Nephron (organoid): Measurements from ENCODE around the gene SLC37A4.
"Not testable (repeated sequence)": the region's sequence is repeated elsewhere in the genome, so short reads cannot be mapped to it uniquely, and the experiment has no call there.

ENCODE experiments used
- H3K27ac Mint-ChIP-seq, 3 experiments: 2 replicates each; pipeline ENCODE4 v1.8.0; 2020; ENCODE audit warnings: mixed read lengths in 3 of 3, mild to moderate bottlenecking in 2 of 3, moderate library complexity in 1 of 3
- H3K27me3 Mint-ChIP-seq: 2 replicates; pipeline ENCODE4 v1.8.0; 2021; ENCODE audit warnings: low read depth, mild to moderate bottlenecking, moderate library complexity, mixed read lengths
- H3K36me3 Mint-ChIP-seq: 2 replicates; pipeline ENCODE4 v1.8.0; 2020; ENCODE audit warnings: low read depth, mixed read lengths
- H3K4me1 Mint-ChIP-seq: 2 replicates; pipeline ENCODE4 v1.8.0; 2020; ENCODE audit warnings: mixed read lengths
- H3K4me3 Mint-ChIP-seq, 3 experiments: 2 replicates each; pipeline ENCODE4 v1.8.0; 2020; ENCODE audit warnings: mild to moderate bottlenecking in 3 of 3, mixed read lengths in 3 of 3, moderate library complexity in 2 of 3
- H3K9me3 Mint-ChIP-seq: 2 replicates; pipeline ENCODE4 v1.8.0; 2020; ENCODE audit warnings: mixed read lengths
- TF ChIP-seq, protein P1 (sequence below), 3 experiments: fragments of 200-600 bp; sonication (generic); IDR thresholded peaks; one replicate each; pipeline ENCODE4 v1.5.0; 2021; ENCODE audit warnings: antibody characterized with exemption in 3 of 3; ENCODE audit not compliant: unreplicated experiment in 3 of 3

SLC37A4 gene

DNA sequence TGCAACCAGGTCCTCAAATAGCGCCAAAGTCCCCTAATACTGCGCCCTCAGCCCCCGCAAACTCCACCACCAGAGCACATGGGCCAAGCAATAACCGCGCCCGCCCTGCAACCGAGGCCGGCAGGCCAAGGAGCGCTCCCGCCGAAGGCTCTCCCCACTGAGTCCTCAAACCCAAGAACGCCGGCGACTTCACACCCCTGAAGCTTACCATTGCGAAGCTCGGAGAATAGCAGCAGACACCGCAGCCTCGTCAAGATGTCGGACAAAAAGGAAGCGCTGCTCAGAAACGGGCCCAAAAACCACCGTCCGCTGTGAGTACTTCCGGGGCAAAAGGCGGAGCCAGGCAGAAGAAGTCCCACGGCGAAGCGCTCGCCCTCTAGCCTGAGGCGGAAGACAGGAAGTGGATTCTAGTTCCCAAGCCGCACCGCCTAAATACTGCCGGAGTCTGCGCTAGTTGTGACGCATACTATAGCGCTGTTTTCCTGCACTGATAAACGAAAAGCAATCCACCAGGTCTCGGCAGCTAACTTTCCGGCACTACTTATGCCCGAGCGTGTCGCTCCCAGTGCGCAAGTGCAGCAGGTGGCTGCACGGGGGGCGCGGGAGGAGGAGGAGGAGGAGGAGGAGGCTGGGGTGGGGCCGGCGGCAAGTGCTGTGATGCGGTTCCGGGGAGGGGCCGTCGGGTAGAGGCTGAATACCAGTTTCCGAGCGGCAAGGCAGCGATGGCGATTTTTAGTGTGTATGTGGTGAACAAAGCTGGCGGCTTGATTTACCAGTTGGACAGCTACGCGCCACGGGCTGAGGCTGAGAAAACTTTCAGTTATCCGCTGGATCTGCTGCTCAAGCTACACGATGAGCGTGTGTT lies 12.4 kb downstream of the SLC37A4 start, which contains the start of the genes RPS25 and TRAPPC4:
TSS of gene RPS25 (minus strand) at position 270 of the 865 bp plus-strand sequence. CDS start at position 211, 59 bp downstream.
TSS of gene TRAPPC4 (plus strand) at position 693 of the 865 bp plus-strand sequence. CDS start at position 723, 30 bp downstream.
- Mint-ChIP-seq H3K4me3 (peak within 1 kb of the TSS; percentile 99 to 100 (median 99)), H3K27ac (peak within 1 kb of the TSS; percentile 96 to 100 (median 99)), H3K27me3 (no peaks in the 10 kb centered on the region), H3K9me3 (no peaks in the 10 kb centered on the region), H3K4me1 (peaks cover 22% of the 10 kb centered on the region), H3K36me3 (peaks cover 61% of the 10 kb centered on the region)
- TF ChIP-seq, protein P1, sequence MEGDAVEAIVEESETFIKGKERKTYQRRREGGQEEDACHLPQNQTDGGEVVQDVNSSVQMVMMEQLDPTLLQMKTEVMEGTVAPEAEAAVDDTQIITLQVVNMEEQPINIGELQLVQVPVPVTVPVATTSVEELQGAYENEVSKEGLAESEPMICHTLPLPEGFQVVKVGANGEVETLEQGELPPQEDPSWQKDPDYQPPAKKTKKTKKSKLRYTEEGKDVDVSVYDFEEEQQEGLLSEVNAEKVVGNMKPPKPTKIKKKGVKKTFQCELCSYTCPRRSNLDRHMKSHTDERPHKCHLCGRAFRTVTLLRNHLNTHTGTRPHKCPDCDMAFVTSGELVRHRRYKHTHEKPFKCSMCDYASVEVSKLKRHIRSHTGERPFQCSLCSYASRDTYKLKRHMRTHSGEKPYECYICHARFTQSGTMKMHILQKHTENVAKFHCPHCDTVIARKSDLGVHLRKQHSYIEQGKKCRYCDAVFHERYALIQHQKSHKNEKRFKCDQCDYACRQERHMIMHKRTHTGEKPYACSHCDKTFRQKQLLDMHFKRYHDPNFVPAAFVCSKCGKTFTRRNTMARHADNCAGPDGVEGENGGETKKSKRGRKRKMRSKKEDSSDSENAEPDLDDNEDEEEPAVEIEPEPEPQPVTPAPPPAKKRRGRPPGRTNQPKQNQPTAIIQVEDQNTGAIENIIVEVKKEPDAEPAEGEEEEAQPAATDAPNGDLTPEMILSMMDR (IDR thresholded peaks at IDR 0.05; ENCODE audit: unreplicated experiment in 3 of 3), result no peak

DNA sequence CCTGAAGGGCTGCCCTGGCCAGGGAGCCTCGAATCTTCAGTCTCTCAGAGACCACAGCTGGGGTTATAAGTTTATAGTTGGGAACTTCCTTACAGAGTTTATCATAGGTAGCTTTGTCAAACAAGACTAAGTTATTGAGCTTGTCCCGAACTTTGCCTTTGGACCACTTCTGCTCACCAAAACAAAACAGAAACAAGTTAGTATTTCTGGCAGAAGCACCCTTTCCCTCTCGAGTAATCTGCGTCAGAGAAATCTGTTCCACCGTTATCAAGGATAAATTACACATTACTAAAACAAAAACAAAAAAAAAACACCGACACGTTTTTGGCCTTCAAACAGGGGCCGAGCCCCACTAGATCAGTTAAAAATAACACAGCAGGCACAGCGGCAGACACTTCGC lies 13.3 kb downstream of the SLC37A4 start:
- H3K27me3 Mint-ChIP-seq, H3K9me3 Mint-ChIP-seq: not testable (repeated sequence)
- peak overlapping the region; percentile 99 to 100 (median 99) for H3K4me3 Mint-ChIP-seq
- H3K27ac Mint-ChIP-seq, result peak overlapping the region; percentile 96 to 100 (median 99)
- peaks cover 66% of the 10 kb centered on the region for H3K36me3 Mint-ChIP-seq
- H3K4me1 Mint-ChIP-seq, result peaks cover 22% of the 10 kb centered on the region

GRCh38 chr11:119016216-119017009 lies 14.3 kb downstream of the SLC37A4 start:
- H3K27ac Mint-ChIP-seq, result no peak overlapping the region
- peaks cover 63% of the 10 kb centered on the region for H3K36me3 Mint-ChIP-seq
- H3K4me3 Mint-ChIP-seq, result peak overlapping the region; percentile 99 to 100 (median 99)
- TF ChIP-seq, protein P1 (IDR thresholded peaks at IDR 0.05; ENCODE audit: unreplicated experiment in 3 of 3), result no peak
- peaks cover 19% of the 10 kb centered on the region for H3K4me1 Mint-ChIP-seq
- no peaks in the 10 kb centered on the region for H3K27me3 Mint-ChIP-seq
- H3K9me3 Mint-ChIP-seq, result no peaks in the 10 kb centered on the region

GRCh38 chr11:119015054-119015611 lies 15.5 kb downstream of the SLC37A4 start:
- Mint-ChIP-seq H3K9me3 (no peaks in the 10 kb centered on the region), H3K4me3 (peak overlapping the region; percentile 42 to 76 (median 68)), H3K4me1 (peaks cover 16% of the 10 kb centered on the region), H3K36me3 (peaks cover 65% of the 10 kb centered on the region), H3K27ac (peak overlapping the region in 1 of 3 experiments; percentile 34), H3K27me3 (no peaks in the 10 kb centered on the region)
- TF ChIP-seq, protein P1 (IDR thresholded peaks at IDR 0.05; ENCODE audit: unreplicated experiment in 3 of 3), result no peak

- H3K27ac Mint-ChIP-seq, result no peak overlapping the region
- TF ChIP-seq, protein P1 (IDR thresholded peaks at IDR 0.05; ENCODE audit: unreplicated experiment in 3 of 3), result no peak
- H3K9me3 Mint-ChIP-seq, result no peaks in the 10 kb centered on the region
- H3K4me1 Mint-ChIP-seq, result peaks cover 10% of the 10 kb centered on the region
- no peaks in the 10 kb centered on the region for H3K27me3 Mint-ChIP-seq
- H3K4me3 Mint-ChIP-seq, result peak overlapping the region; percentile 34 to 58 (median 56)
- peaks cover 67% of the 10 kb centered on the region for H3K36me3 Mint-ChIP-seq
These were observed 16.3 kb downstream of the SLC37A4 start for GRCh38 chr11:119014209-119014924.
